H1 (cell line): Measurements from ENCODE around the gene ZNF496.

ENCODE experiments used
- BACH1 ChIP-seq: IDR thresholded peaks from 2 replicates; pipeline ENCODE4 v1.6.1; 2012; ENCODE audit warnings: low read length, improper control_type of control experiment
- CEBPB ChIP-seq: IDR thresholded peaks from 2 replicates; pipeline ENCODE4 v1.6.1; 2012; ENCODE audit warnings: low read depth, low read length
- CHD7 ChIP-seq: fragments of 300-600 bp; sonication (generic); IDR thresholded peaks from 2 replicates; pipeline ENCODE4 v1.7.1; 2012; ENCODE audit warnings: low read length, moderate library complexity, mild to moderate bottlenecking, inconsistent platforms; ENCODE audit not compliant: insufficient replicate concordance
- EGR1 ChIP-seq: IDR thresholded peaks from 2 replicates; pipeline ENCODE4 v1.6.1; 2011; ENCODE audit warnings: low read depth, low read length, borderline replicate concordance
- EP300 ChIP-seq, 2 experiments: IDR thresholded peaks; 1 replicate in 1 of 2; 2 replicates in 1 of 2; pipeline ENCODE4 v1.6.1; 2011 to 2012; ENCODE audit warnings: low read depth in 2 of 2, low read length in 2 of 2, mild to moderate bottlenecking in 2 of 2, borderline replicate concordance in 1 of 2, inconsistent platforms in 1 of 2, moderate library complexity in 1 of 2
- EZH2 ChIP-seq: fragments of 200-600 bp; sonication (generic); IDR thresholded peaks from 2 replicates; pipeline ENCODE4 v1.7.1; 2012; ENCODE audit warnings: low read depth, mild to moderate bottlenecking, moderate library complexity, low read length, inconsistent platforms; ENCODE audit not compliant: severe bottlenecking
- MAFK ChIP-seq: IDR thresholded peaks from 2 replicates; pipeline ENCODE4 v1.6.1; 2012; ENCODE audit warnings: low read depth, mild to moderate bottlenecking, improper control_type of control experiment, low read length
- PHF8 ChIP-seq: fragments of 200-600 bp; sonication (generic); conservative IDR thresholded peaks from 2 replicates; pipeline ENCODE4 v1.7.1; 2012; ENCODE audit warnings: low read depth, mild to moderate bottlenecking, inconsistent platforms, low read length, moderate library complexity
- SIRT6 ChIP-seq: IDR thresholded peaks from one replicate; pipeline ENCODE4 v1.7.1; 2012; ENCODE audit warnings: low read length, inconsistent platforms
- TBP ChIP-seq: IDR thresholded peaks from 2 replicates; pipeline ENCODE4 v1.6.1; 2011; ENCODE audit warnings: low read depth, low read length, improper control_type of control experiment
- USF2 ChIP-seq: IDR thresholded peaks from 2 replicates; pipeline ENCODE4 v1.6.1; 2011; ENCODE audit warnings: low read length, improper control_type of control experiment
- TF ChIP-seq, protein P1 (sequence below), 3 experiments: IDR thresholded peaks; 1 replicate in 2 of 3; 2 replicates in 1 of 3; pipeline versions ENCODE4 v1.5.1 to v1.6.1; 2011; ENCODE audit warnings: low read length in 3 of 3, mild to moderate bottlenecking in 3 of 3, inconsistent platforms in 2 of 3, low read depth in 1 of 3, moderate library complexity in 1 of 3; ENCODE audit not compliant: insufficient read depth in 1 of 3; ENCODE audit errors: control extremely low read depth in 1 of 3

GRCh38 chr1:247297263-247298123 is 34.2 kb downstream of the ZNF496 start:
- TF ChIP-seq EZH2: no peak
- TF ChIP-seq, protein P1, sequence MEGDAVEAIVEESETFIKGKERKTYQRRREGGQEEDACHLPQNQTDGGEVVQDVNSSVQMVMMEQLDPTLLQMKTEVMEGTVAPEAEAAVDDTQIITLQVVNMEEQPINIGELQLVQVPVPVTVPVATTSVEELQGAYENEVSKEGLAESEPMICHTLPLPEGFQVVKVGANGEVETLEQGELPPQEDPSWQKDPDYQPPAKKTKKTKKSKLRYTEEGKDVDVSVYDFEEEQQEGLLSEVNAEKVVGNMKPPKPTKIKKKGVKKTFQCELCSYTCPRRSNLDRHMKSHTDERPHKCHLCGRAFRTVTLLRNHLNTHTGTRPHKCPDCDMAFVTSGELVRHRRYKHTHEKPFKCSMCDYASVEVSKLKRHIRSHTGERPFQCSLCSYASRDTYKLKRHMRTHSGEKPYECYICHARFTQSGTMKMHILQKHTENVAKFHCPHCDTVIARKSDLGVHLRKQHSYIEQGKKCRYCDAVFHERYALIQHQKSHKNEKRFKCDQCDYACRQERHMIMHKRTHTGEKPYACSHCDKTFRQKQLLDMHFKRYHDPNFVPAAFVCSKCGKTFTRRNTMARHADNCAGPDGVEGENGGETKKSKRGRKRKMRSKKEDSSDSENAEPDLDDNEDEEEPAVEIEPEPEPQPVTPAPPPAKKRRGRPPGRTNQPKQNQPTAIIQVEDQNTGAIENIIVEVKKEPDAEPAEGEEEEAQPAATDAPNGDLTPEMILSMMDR (IDR thresholded peaks at IDR 0.05; ENCODE audit: control extremely low read depth in 1 of 3, insufficient read depth in 1 of 3, low read depth in 1 of 3, low read length in 3 of 3): no peak
- no peak for TF ChIP-seq CEBPB
- no peak for TF ChIP-seq EP300 (IDR thresholded peaks at IDR 0.05; ENCODE audit: borderline replicate concordance in 1 of 2, low read depth in 2 of 2, low read length in 2 of 2)
- TF ChIP-seq SIRT6: no peak
- TF ChIP-seq USF2: no peak
- TF ChIP-seq TBP: no peak
- TF ChIP-seq CHD7: no peak
- TF ChIP-seq PHF8: no peak
- TF ChIP-seq MAFK: no peak
- no peak for TF ChIP-seq BACH1
- no peak for TF ChIP-seq EGR1
